HCT116 (cell line): Measurements from ENCODE around the gene CTBP1. TPM values are rescaled to one million over a fixed set of nuclear protein-coding genes. Genes with fewer than 3 reads are reported as not detected.

Source experiments
- ATAC-seq: fragments of 200-7000 bp; cut with Tn5 transposase; 2 replicates; pipeline ENCODE4 v1.9.1; 2020; ENCODE audit warnings: mild to moderate bottlenecking, moderate library complexity
- BruUV-seq: library from RNA; stranded (reverse); fragments of 400-500 nt; replicated peaks from 2 replicates; lab custom pipeline; 2021; lab: Mats Ljungman, UMichigan
- CTCF ChIA-PET: fragments of 300-600 bp; sonication (Branson Sonifier 250); formaldehyde crosslinking; loops from one replicate; lab custom pipeline; 2021; ENCODE audit warnings: antibody characterized with exemption; lab: Charles Lee
- POLR2A ChIA-PET: fragments of 300-600, 350-600 bp; sonication (Branson Sonifier 250); formaldehyde crosslinking; loops from one replicate; lab custom pipeline; 2021; ENCODE audit warnings: antibody characterized with exemption; lab: Charles Lee
- RAD21 ChIA-PET, 2 experiments: fragments of 300-600 bp; sonication (Branson Sonifier 250); formaldehyde crosslinking; loops; one replicate each; lab custom pipeline; 2023; ENCODE audit warnings: low total read pairs in 2 of 2; ENCODE audit not compliant: uncharacterized antibody in 2 of 2, unreplicated experiment in 2 of 2, low non-redundant PET in 1 of 2; lab: Charles Lee
- DNase-seq: peaks from one replicate; pipeline ENCODE4 v3.0.0-alpha.2; 2010; ENCODE audit warnings: low read depth, low spot score
- H2AFZ ChIP-seq: fragments of 200-600 bp; shearing (Covaris generic), sonication (generic); 2 replicates; pipeline ENCODE4 v1.6.1; 2017; ENCODE audit warnings: low read depth, mixed run types, mixed read lengths, antibody characterized with exemption, low read length; ENCODE audit not compliant: poor library complexity, severe bottlenecking
- H3K27ac ChIP-seq: 2 replicates; pipeline ENCODE4 v1.5.1; 2012; ENCODE audit warnings: low read depth, low read length
- H3K27me3 ChIP-seq: fragments of 200-600 bp; sonication (generic); 2 replicates; pipeline ENCODE4 v1.6.1; 2016; ENCODE audit warnings: mixed run types, low read length, mixed read lengths; ENCODE audit not compliant: insufficient read depth
- H3K36me3 ChIP-seq, 2 experiments: fragments of 200-500 bp in 1 of 2; fragments of 200-600 bp in 1 of 2; sonication (Bioruptor generic) in 1 of 2; sonication (generic) in 1 of 2; 2 replicates each; pipeline versions ENCODE4 v1.5.1 to v1.6.1; 2014 to 2016; ENCODE audit warnings: low read length in 2 of 2, inconsistent platforms in 1 of 2, mixed read lengths in 1 of 2, mixed run types in 1 of 2; ENCODE audit not compliant: insufficient read depth in 2 of 2, control insufficient read depth in 1 of 2
- H3K4me1 ChIP-seq, 2 experiments: fragments of 200-600 bp in 1 of 2; sonication (generic) in 1 of 2; 2 replicates each; pipeline versions ENCODE4 v1.5.1 to v1.6.1; 2012 to 2017; ENCODE audit warnings: low read length in 2 of 2, inconsistent platforms in 1 of 2, mild to moderate bottlenecking in 1 of 2, mixed read lengths in 1 of 2, mixed run types in 1 of 2, moderate library complexity in 1 of 2; ENCODE audit not compliant: insufficient read depth in 2 of 2, control insufficient read depth in 1 of 2
- H3K4me2 ChIP-seq: fragments of 200-600 bp; sonication (generic); 2 replicates; pipeline ENCODE4 v1.6.1; 2017; ENCODE audit warnings: mixed run types, low read length, mixed read lengths
- H3K4me3 ChIP-seq, 2 experiments: fragments of 200-600 bp in 1 of 2; sonication (generic) in 1 of 2; replicated peaks in 1 of 2; 2 replicates each; pipeline ENCODE4 v1.5.1; 2011 to 2016; ENCODE audit warnings: low read length in 2 of 2, control low read depth in 1 of 2, low read depth in 1 of 2, mild to moderate bottlenecking in 1 of 2, mixed read lengths in 1 of 2, mixed run types in 1 of 2
- H3K79me2 ChIP-seq: fragments of 200-600 bp; sonication (generic); 2 replicates; pipeline ENCODE4 v1.6.1; 2017; ENCODE audit warnings: mild to moderate bottlenecking, mixed run types, low read length, moderate library complexity, mixed read lengths; ENCODE audit not compliant: insufficient read depth
- H3K9ac ChIP-seq: fragments of 200-600 bp; sonication (generic); 2 replicates; pipeline ENCODE4 v1.6.1; 2016; ENCODE audit warnings: low read length, mixed read lengths
- H3K9me2 ChIP-seq: fragments of 200-600 bp; sonication (generic), shearing (Covaris generic); 2 replicates; pipeline ENCODE4 v1.6.1; 2017; ENCODE audit warnings: mixed run types, mild to moderate bottlenecking, moderate library complexity; ENCODE audit not compliant: insufficient read depth
- H3K9me3 ChIP-seq, 2 experiments: fragments of 200-500 bp in 1 of 2; fragments of 200-600 bp in 1 of 2; sonication (Bioruptor generic) in 1 of 2; sonication (generic) in 1 of 2; 2 replicates each; pipeline ENCODE4 v1.6.1; 2014 to 2017; ENCODE audit warnings: low read length in 2 of 2, mixed read lengths in 2 of 2, inconsistent platforms in 1 of 2, low read depth in 1 of 2, mild to moderate bottlenecking in 1 of 2, mixed run types in 1 of 2, moderate library complexity in 1 of 2; ENCODE audit not compliant: control insufficient read depth in 1 of 2, insufficient read depth in 1 of 2
- H4K20me1 ChIP-seq: fragments of 200-600 bp; sonication (generic), shearing (Covaris generic); 2 replicates; pipeline ENCODE4 v1.6.1; 2017; ENCODE audit warnings: mixed run types, mild to moderate bottlenecking, moderate library complexity; ENCODE audit not compliant: insufficient read depth
- CBX3 ChIP-seq: IDR thresholded peaks from 2 replicates; pipeline ENCODE4 v1.6.1; 2012; ENCODE audit warnings: low read depth
- EGR1 ChIP-seq: IDR thresholded peaks from 2 replicates; pipeline ENCODE4 v1.6.1; 2012; ENCODE audit warnings: low read depth
- ELF1 ChIP-seq: IDR thresholded peaks from 2 replicates; pipeline ENCODE4 v1.6.1; 2012; ENCODE audit warnings: low read depth, borderline replicate concordance
- EZH2 ChIP-seq: fragments of 200-600 bp; sonication (generic); IDR thresholded peaks from 2 replicates; pipeline ENCODE4 v1.6.1; 2017; ENCODE audit warnings: antibody characterized with exemption, mixed run types
- EZH2phosphoT487 ChIP-seq: fragments of 200-600 bp; IDR thresholded peaks from 2 replicates; pipeline ENCODE4 v1.6.1; 2018; ENCODE audit warnings: antibody characterized with exemption, borderline replicate concordance
- FOSL1 ChIP-seq: IDR thresholded peaks from 2 replicates; pipeline ENCODE4 v1.6.1; 2012; ENCODE audit warnings: low read depth
- JUND ChIP-seq: IDR thresholded peaks from 2 replicates; pipeline ENCODE4 v1.6.1; 2012
- POLR2A ChIP-seq: IDR thresholded peaks from 2 replicates; pipeline ENCODE4 v1.7.0; 2011; ENCODE audit warnings: borderline replicate concordance; ENCODE audit not compliant: insufficient read depth, insufficient read length; ENCODE audit errors: extremely low read depth
- POLR2AphosphoS5 ChIP-seq: IDR thresholded peaks from 2 replicates; pipeline ENCODE4 v1.6.1; 2011; ENCODE audit warnings: mild to moderate bottlenecking, low read depth, low read length, moderate library complexity
- SIN3A ChIP-seq: IDR thresholded peaks from 2 replicates; pipeline ENCODE4 v1.6.1; 2012; ENCODE audit warnings: low read depth
- SRF ChIP-seq: IDR thresholded peaks from 2 replicates; pipeline ENCODE4 v1.6.1; 2012; ENCODE audit warnings: low read depth
- TCF7L2 ChIP-seq: IDR thresholded peaks from 2 replicates; pipeline ENCODE4 v1.7.0; 2011; ENCODE audit warnings: borderline replicate concordance, inconsistent platforms; ENCODE audit not compliant: insufficient read depth, insufficient read length; ENCODE audit errors: extremely low read depth
- YY1 ChIP-seq: IDR thresholded peaks from 2 replicates; pipeline ENCODE4 v1.6.1; 2011; ENCODE audit warnings: low read length, low read depth, moderate library complexity, mild to moderate bottlenecking; ENCODE audit not compliant: insufficient replicate concordance; ENCODE audit errors: extremely low read depth
- ZNF274 ChIP-seq: fragments of 200-500 bp; sonication (Bioruptor generic); IDR thresholded peaks from 2 replicates; pipeline ENCODE4 v1.6.1; 2014; ENCODE audit warnings: mild to moderate bottlenecking, low read depth, low read length, inconsistent platforms
- intact Hi-C: fragments of 100-400 bp; cut with micrococcal nuclease; formaldehyde crosslinking; loops from 2 replicates; pipeline ENCODE4 v1.10.0; 2022
- total RNA-seq: library from RNA; stranded (reverse); gene quantifications from one replicate; pipeline ENCODE4 v1.2.1, GENCODE V29; 2021; ENCODE audit not compliant: unreplicated experiment
- TF ChIP-seq, protein P1 (sequence below): IDR thresholded peaks from 2 replicates; pipeline ENCODE4 v1.6.1; 2011; ENCODE audit warnings: mild to moderate bottlenecking, low read length, moderate library complexity; ENCODE audit not compliant: insufficient replicate concordance; ENCODE audit errors: extremely low read depth
- TF ChIP-seq, protein P2 (sequence below): IDR thresholded peaks from 2 replicates; pipeline ENCODE4 v1.6.1; 2012
- TF ChIP-seq, protein P3 (sequence below), 3 experiments: fragments of 200-600 bp in 1 of 3; sonication (generic) in 1 of 3; IDR thresholded peaks in 2 of 3; conservative IDR thresholded peaks in 1 of 3; 2 replicates each; pipeline ENCODE4 v1.5.1; 2012 to 2017; ENCODE audit warnings: low read depth in 2 of 3, low read length in 2 of 3, antibody characterized with exemption in 1 of 3, borderline replicate concordance in 1 of 3, control low read depth in 1 of 3, mild to moderate bottlenecking in 1 of 3, mixed read lengths in 1 of 3, mixed run types in 1 of 3, moderate library complexity in 1 of 3; ENCODE audit not compliant: insufficient read depth in 1 of 3

CTBP1 gene
- total RNA-seq, 1 experiment from 2014 or later = 175 TPM

DNA sequence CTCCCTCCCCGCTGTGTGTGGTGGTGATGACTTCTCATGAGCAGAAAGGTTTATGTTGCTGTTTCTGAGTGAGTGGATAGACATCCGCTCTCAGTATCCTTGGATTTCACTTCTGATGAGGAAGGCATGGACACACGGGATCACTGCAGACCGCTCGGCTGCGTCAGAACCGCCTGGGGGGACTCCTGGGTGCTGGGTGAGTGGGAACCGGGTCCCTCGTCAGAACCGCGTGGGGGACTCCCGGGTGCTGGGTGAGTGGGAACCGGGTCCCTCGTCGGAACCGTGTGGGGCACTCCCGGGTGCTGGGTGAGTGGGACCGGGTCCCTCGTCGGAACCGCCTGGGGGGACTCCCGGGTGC, 9.0 kb downstream of the CTBP1 start (continued):
- TF ChIP-seq, protein P1, sequence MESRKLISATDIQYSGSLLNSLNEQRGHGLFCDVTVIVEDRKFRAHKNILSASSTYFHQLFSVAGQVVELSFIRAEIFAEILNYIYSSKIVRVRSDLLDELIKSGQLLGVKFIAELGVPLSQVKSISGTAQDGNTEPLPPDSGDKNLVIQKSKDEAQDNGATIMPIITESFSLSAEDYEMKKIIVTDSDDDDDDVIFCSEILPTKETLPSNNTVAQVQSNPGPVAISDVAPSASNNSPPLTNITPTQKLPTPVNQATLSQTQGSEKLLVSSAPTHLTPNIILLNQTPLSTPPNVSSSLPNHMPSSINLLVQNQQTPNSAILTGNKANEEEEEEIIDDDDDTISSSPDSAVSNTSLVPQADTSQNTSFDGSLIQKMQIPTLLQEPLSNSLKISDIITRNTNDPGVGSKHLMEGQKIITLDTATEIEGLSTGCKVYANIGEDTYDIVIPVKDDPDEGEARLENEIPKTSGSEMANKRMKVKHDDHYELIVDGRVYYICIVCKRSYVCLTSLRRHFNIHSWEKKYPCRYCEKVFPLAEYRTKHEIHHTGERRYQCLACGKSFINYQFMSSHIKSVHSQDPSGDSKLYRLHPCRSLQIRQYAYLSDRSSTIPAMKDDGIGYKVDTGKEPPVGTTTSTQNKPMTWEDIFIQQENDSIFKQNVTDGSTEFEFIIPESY = no peak
- TF ChIP-seq CBX3 (no peak), YY1 (no peak), SRF (no peak), POLR2AphosphoS5 (no peak), SIN3A (no peak), EZH2 (no peak)
- TF ChIP-seq, protein P2, sequence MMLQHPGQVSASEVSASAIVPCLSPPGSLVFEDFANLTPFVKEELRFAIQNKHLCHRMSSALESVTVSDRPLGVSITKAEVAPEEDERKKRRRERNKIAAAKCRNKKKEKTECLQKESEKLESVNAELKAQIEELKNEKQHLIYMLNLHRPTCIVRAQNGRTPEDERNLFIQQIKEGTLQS = no peak

DNA sequence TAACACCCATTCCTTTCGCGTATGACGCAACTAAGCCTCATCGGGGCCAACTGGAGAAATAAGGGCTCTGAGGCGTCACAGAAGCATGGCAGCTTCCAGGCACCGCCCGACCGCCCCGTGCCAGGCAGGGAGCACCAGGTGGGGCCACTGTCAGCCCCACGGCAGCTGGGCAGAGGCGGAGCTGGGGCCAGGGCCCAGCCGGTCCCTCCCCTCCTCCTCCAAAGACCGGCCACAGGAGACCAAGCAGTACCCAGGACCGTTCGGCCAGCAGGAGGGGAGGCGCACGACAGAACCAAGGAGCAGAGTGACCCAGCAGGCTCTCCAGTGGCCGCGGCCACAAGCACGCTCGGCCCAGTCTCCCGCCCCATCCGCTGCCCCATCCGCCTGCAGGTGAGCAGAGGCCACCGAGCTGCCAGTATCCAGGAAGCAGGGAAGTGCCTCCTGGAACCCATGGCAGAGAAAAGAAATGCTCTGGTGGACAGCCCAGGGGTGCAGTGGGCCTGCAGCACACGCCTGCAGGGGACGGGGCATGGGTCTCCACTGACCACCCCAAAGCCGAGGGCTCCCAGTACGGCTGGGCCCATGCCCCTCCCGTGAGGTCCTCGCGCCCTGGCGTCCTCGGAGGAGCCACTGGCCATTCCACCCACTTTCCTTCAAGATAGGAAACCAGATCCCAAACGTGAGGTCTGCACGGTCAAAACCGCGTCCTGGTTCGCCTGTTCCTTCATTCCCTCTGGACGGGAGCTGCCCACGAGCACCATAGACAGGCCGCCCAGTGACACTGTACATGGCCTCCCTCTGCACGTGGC, 9.6 kb downstream of the CTBP1 start:
- no peak for DNase-seq
- no peaks in the 10 kb centered on the region for H4K20me1 ChIP-seq
- no peaks in the 10 kb centered on the region for H3K9me3 ChIP-seq
- ChIA-PET POLR2A (no interaction called here), CTCF (no interaction called here), RAD21 (no interaction called here)
- H3K4me1 ChIP-seq = no peaks in the 10 kb centered on the region
- H3K27me3 ChIP-seq = no peaks in the 10 kb centered on the region
- H2AFZ ChIP-seq = no peak overlapping the region
- peak; percentile 25; the same call in 1 of the 2 replicates for ATAC-seq
- no peaks in the 10 kb centered on the region for H3K9me2 ChIP-seq
- no peak overlapping the region for H3K4me3 ChIP-seq
- BruUV-seq = no TSS peak
- intact Hi-C loops = no loop called here
- no peak overlapping the region for H3K27ac ChIP-seq
- peaks cover 21 to 32% of the 10 kb centered on the region in 2 experiments; a peak in 3 of 4 replicates for H3K36me3 ChIP-seq
- H3K4me2 ChIP-seq = no peak overlapping the region
- no peak overlapping the region for H3K9ac ChIP-seq
- peaks cover 68% of the 10 kb centered on the region for H3K79me2 ChIP-seq
- TF ChIP-seq ELF1 = no peak
- TF ChIP-seq, protein P2 = no peak
- TF ChIP-seq FOSL1 = no peak
- TF ChIP-seq CBX3 = no peak
- no peak for TF ChIP-seq JUND
- TF ChIP-seq POLR2A = no peak
- TF ChIP-seq, protein P3, sequence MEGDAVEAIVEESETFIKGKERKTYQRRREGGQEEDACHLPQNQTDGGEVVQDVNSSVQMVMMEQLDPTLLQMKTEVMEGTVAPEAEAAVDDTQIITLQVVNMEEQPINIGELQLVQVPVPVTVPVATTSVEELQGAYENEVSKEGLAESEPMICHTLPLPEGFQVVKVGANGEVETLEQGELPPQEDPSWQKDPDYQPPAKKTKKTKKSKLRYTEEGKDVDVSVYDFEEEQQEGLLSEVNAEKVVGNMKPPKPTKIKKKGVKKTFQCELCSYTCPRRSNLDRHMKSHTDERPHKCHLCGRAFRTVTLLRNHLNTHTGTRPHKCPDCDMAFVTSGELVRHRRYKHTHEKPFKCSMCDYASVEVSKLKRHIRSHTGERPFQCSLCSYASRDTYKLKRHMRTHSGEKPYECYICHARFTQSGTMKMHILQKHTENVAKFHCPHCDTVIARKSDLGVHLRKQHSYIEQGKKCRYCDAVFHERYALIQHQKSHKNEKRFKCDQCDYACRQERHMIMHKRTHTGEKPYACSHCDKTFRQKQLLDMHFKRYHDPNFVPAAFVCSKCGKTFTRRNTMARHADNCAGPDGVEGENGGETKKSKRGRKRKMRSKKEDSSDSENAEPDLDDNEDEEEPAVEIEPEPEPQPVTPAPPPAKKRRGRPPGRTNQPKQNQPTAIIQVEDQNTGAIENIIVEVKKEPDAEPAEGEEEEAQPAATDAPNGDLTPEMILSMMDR (IDR thresholded peaks at IDR 0.05 in 2 of 3, conservative IDR thresholded peaks at IDR 0.05 in 1 of 3; ENCODE audit: borderline replicate concordance in 1 of 3, insufficient read depth in 1 of 3, low read depth in 2 of 3, low read length in 2 of 3) = no peak
- TF ChIP-seq EZH2 = no peak
- TF ChIP-seq EGR1 = no peak
- TF ChIP-seq EZH2phosphoT487 = no peak
- TF ChIP-seq YY1 = no peak
- TF ChIP-seq TCF7L2 = no peak
- TF ChIP-seq, protein P1 = no peak
- TF ChIP-seq ZNF274 = no peak
- TF ChIP-seq POLR2AphosphoS5 = no peak
- TF ChIP-seq SIN3A = no peak
